Stimulated activated CD8-positive, alpha-beta memory T cell treated with anti-CD3 and anti-CD28 coated beads, Interleukin-4, amount 100 ng/mL, for 24 hours (primary cell): ENCODE measurements around the gene CD80.
"Not testable (repeated sequence)": the region's sequence is repeated elsewhere in the genome, so short reads cannot be mapped to it uniquely, and the experiment has no call there.

ENCODE experiments used
- DNase-seq: peaks from one replicate; pipeline ENCODE4 v3.0.0-alpha.2; 2020; ENCODE audit warnings: low read depth

The CD80 gene

DNA sequence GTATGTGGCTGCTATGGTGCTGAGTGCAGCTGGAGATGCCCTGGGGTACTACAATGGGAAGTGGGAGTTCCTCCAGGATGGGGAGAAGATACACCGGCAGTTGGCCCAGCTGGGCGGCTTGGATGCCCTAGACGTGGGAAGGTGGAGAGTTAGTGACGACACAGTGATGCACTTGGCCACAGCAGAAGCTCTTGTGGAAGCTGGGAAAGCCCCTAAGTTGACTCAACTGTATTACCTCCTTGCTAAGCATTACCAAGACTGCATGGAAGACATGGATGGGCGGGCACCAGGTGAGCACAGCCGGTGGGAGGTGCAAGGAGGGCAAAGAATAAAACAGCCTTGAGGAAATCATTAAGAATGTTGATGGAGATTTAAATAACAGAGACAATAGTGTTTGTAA is 22.8 kb upstream of the CD80 start:
- no peak for DNase-seq

- no peak for DNase-seq
These were observed 20.8 kb upstream of the CD80 start for GRCh38 chr3:119580067-119580760.

GRCh38 chr3:119579366-119580066 is 20.1 kb upstream of the CD80 start, which contains the start of gene ADPRH:
Gene ADPRH, plus strand, starts transcription at chr3:119579492. Its CDS starts 2,678 bp downstream, at chr3:119582170.
- peak; percentile 39 for DNase-seq

DNA sequence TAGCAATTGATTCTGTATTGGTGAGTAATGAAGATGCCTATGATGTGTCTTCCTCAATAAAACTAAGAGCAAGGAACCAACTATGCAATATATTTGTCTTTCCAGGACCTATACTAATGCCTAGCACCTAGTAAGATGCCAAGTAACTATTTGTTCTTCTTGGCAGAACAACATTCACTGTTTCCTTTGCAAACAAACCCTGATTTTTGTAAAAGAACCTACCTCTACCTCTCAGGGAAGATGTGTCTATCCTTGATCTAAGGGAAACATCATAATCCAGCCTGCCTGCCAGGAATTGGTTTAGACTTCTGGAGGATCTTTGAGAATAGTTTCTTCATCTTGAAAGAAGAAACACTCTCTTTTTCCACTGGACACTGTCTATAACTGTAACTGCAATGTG is 16.1 kb upstream of the CD80 start:
- no peak for DNase-seq

DNA sequence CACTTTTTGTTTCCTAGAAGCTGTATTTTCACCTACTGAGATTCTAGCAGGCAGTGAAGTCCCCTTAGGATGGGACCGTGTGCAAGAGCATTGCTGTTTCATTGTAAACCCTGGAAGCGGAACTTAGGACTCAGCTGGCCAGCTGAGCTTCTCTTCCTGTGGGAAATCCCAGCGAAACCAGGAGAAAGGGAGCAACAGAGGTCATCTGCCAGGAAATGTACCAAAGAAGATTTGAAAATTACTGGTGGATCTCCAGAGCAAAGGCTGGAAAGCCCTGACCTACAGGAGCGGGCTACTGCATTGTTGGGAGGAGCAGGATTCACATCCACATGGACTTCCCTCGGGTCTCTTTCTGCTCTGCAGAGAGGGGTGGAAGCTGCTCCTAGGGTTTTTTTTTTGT is 12.3 kb upstream of the CD80 start:
- no peak for DNase-seq

DNA sequence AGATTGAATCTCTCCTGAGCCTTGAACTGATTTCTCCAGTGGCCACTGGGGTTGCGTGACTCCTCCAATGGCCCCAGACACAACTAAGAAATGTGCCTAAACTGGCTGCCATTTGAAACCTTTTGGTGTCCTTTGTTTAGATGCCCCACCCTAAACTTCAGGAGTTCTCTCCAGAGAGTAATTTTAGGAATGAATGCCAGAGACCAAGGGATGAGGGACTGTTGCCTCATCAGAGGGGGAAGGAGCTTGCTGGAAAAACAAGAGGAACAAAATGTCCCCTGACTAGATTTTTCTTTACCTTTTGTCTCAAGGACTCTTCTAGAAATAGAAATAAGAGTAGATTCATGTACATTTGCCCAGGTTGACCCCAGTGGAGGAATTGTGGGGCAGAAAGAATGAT is 11.8 kb upstream of the CD80 start:
- no peak for DNase-seq

DNA sequence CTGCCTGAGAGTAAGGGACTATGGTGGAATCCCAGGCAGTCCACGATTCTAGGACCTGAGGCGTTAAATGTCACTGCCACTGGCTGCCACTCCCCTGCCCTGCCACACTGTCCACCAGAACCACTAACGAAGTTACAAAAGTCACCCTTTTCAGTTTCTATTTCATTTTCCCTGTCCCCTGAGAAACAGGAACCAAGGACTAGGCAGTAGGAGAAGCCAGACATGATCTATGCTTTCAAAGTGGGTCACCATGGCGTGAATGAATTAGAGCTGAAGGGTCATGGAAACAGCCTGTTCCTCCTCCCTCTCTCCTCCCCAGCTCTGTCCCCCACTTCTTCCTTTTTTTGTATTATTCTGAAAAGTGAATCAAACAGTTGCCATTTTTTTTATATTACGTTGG is 10.8 kb upstream of the CD80 start:
- DNase-seq = no peak

DNA sequence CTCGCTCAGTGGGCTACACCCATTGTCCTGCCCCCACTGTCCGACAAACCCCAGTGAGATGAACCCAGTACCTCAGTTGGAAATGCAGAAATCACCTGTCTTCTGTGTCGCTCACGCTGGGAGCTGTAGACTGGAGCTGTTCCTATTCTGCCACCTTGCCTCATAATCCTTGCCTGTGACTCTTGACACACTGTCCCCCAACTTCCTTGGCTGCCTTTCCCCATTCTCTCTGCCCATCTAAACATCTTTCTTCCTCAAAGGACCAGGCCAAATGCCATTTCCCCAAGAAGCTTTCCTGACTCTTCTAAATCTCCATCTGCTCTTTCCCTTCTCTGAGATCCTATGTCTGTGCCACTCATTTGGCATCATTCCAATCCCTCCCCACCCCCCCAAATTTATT is 9.7 kb upstream of the CD80 start:
- DNase-seq = no peak

DNA sequence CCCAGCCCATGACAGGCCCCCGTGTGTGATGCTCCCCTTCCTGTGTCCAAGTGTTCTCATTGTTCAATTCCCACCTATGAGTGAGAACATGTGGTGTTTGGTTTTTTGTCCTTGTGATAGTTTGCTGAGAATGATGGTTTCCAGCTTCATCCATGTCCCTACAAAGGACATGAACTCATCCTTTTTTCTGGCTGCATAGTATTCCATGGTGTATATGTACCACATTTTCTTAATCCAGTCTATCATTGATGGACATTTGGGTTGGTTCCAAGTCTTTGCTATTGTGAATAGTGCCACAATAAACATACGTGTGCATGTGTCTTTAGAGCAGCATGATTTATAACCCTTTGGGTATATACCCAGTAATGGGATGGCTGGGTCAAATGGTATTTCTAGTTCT is 3.9 kb upstream of the CD80 start:
- not testable (repeated sequence) for DNase-seq

DNA sequence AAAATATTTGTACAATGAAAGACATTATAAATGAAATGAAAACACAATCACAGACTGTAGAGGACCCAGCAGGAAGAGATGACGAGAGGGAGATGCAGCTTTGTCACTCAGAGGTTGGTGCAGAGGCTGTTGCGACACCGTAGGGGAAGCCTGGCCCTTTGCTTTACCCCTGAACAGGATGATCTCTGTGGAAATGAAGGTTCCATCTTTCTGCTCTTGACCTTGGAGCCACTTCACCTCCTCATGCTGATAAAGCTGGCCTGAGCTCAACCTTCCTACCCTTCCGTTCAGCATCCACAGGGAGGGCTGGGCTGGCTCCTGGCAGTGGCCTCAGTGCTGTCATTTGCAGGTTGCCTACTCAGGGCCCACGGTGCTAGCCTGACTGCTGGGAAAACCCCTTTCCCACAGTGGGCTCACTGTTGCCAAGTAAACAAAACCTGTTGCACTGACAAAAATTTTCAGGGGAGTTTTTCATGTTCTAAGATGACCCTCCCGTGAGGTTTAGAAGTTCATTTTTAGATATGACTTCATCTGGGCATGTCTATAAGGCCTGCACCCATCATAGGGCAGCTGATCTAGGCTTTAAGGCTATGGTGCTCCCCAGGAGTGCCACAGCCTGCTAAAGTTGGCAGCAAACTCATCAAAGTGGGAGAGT is 3.0 kb upstream of the CD80 start:
- no peak for DNase-seq

GRCh38 chr3:119560160-119560559 is 746 bp upstream of the CD80 start:
- no peak for DNase-seq

DNA sequence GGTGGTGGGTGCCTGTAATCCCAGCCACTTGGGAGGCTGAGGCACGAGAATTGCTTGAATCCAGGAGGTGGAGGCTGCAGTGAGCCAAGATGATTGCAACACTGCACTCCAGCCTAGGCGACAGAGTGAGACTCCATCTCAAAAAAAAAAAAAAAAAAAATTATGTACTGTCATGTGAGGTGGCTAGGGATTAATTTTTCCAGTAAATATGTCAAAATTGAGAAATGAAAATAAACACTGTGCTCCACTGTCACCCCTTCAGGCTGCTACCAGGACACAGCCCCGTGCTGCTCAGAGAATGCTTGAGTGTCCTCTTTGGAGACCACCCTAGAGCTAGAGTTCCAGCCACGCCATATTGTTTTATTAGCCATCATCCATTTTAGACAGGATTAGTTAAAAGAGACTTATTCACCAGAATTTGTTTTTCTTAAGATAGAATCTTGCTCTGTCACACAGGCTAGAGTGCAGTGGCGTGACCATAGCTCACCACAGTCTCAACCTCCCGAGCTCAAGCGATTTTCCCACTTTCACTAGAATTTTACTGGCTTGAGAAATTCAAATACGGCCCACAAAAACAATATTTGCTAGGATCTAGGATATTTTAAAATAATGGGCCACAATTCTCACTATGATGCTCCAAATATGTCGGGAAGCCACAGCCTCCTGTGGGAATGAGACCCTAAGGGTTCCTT is 642 bp downstream of the CD80 start:
- DNase-seq = no peak

DNA sequence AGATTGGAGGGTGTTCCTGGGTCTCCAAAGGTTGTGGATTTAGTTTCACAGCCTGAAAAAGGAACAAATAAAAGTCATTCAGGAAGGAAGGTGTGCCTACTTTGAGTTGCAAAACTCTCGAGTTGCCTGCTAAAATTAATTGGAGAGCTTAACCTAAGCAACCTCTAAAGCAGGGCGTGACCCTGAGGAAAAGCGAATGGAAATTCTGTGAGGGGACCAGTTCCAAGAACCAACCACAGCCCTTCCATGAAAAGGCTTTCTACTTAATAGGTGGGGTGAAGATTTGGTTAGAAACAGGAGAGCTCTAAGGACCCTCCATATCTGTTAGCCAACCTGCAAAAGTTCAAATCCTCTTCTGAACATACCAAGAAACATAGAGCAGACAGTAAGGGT is 1.5 kb downstream of the CD80 start:
- no peak for DNase-seq

GRCh38 chr3:119557192-119557876 is 2.1 kb downstream of the CD80 start:
- no peak for DNase-seq

- no peak for DNase-seq
These were observed 3.5 kb downstream of the CD80 start for GRCh38 chr3:119555929-119556328.

- DNase-seq = no peak
These were observed 4.1 kb downstream of the CD80 start for GRCh38 chr3:119555309-119555735.

DNA sequence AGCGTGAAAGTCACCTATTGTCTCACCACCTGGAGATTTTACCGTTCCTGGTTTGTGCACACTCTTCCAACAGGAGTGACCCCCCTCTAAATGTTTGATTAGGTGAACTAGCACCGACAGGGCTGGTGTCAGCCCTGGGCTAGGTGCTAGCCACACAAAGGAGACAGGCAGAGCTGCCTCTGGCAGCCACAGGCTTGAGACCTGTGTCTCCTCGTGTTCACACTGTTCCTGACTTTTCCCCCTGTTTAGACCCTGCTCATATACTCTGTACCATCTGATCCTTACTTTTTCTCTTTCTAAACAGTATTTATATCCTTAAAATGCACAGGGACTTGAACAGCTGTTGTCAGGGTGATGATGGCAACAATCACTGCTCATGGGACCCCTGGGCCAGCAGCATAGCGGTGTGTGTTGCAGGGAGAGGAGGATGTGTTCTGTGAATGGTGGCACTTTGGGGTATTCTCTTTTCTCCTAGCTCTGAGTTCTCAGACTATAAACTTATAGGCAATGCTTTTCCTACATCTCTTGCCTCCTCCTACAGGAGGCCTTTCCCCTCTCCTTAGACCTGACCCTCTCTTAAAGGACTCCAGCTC is 5.5 kb downstream of the CD80 start:
- DNase-seq = no peak

DNA sequence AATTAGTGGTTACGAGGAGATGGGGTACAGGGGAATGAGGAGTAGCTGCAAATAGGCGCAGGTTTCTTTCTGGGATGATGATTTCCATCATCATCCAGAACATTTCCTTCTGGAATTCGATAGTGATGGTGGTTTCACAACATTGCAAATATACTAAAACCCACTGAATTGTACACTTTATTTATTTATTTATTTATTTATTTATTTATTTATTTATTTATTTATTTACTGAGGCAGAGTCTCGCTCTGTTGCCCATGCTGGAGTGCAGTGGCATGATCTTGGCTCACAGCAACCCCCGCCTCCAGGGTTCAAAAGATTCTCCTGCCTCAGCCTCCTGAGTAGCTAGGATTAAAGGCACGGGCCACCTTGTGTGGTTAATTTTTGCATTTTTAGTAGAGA is 6.5 kb downstream of the CD80 start:
- not testable (repeated sequence) for DNase-seq

DNA sequence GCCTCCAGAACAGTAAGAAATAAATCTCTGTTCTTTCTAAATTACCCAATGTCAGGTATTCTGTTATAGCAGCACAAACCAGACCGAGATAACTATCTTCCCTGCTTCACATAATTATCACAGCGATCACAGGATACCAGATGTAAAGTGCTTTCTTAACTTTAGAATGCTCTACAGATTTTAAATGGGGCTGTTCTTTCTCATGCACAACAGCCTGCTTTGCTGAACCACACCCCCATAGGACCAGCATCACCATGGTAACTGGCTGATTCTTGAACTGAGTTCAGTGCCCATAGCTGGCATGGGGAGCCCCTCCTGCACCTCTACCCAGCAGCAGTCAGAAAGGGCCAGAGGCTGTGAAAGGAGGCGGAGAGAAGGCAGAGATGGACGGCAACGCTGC is 7.8 kb downstream of the CD80 start:
- no peak for DNase-seq

- no peak for DNase-seq
These were observed 9.1 kb downstream of the CD80 start for GRCh38 chr3:119550192-119550910.

DNA sequence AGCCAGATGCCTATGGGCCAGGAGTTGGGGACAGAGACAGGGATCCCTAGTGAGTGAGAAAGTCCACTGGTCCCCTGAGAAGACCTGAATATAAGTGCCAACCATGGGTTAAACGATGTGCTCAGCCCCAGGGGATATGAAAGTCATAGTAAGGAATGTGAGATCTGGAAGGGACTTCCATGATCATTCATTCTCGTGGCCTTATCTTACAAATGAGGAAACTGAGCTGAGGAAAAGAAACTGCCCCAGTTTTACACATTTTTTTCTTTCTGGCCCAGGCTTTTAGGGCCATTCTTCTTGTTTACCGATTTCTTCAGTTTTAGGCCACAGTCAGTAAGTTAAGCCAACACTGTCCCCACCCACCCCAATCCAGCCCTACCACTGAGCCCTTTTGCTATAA is 11.1 kb downstream of the CD80 start:
- DNase-seq = no peak
